ENCODE measurements around the gene NAGA. TPM values are rescaled to one million over a fixed set of nuclear protein-coding genes. Genes with fewer than 3 reads are reported as not detected.
"Not testable (repeated sequence)": the region's sequence is repeated elsewhere in the genome, so short reads cannot be mapped to it uniquely, and the experiment has no call there.

Gene NAGA
- total and polyA plus RNA-seq, 9 donors = 15.1 to 28.7 (median 22.0) TPM

- Histone ChIP-seq H3K4me1 (ENCODE audit: control insufficient read depth, insufficient read depth, low read length) (peaks cover 45% of the 10 kb centered on the region), H3K27me3 (ENCODE audit: control insufficient read depth, insufficient read depth, low read length) (no peaks in the 10 kb centered on the region), H3K9me3 (replicated peaks; ENCODE audit: control insufficient read depth, low read depth, low read length) (no peaks in the 10 kb centered on the region), H3K27ac (ENCODE audit: low read length) (peak overlapping the region; percentile 17), H3K36me3 (ENCODE audit: control insufficient read depth, insufficient read depth, low read length) (peaks cover 32% of the 10 kb centered on the region), H3K4me3 (ENCODE audit: low read length) (no peak overlapping the region)
- no peak for DNase-seq
- WGBS (ENCODE audit: insufficient coverage) = 77% methylated on average over 20 of the region's 20 CpGs
Measured at GRCh38 chr22:42076764-42077485, 6.3 kb upstream of the NAGA start.

- peak; percentile 33 for DNase-seq
- WGBS (ENCODE audit: insufficient coverage) = 59% methylated on average over 4 of the region's 9 CpGs
- Histone ChIP-seq H3K27me3 (ENCODE audit: control insufficient read depth, insufficient read depth, low read length) (no peaks in the 10 kb centered on the region), H3K4me3 (ENCODE audit: low read length) (peak overlapping the region; percentile 78), H3K27ac (ENCODE audit: low read length) (peak overlapping the region; percentile 93), H3K4me1 (ENCODE audit: control insufficient read depth, insufficient read depth, low read length) (peaks cover 54% of the 10 kb centered on the region), H3K9me3 (replicated peaks; ENCODE audit: control insufficient read depth, low read depth, low read length) (no peaks in the 10 kb centered on the region), H3K36me3 (ENCODE audit: control insufficient read depth, insufficient read depth, low read length) (peaks cover 27% of the 10 kb centered on the region)
Measured at GRCh38 chr22:42074846-42075676, 4.4 kb upstream of the NAGA start.

GRCh38 chr22:42074132-42074811 is 3.7 kb upstream of the NAGA start, which contains the start of gene PHETA2:
Gene PHETA2, plus strand, starts transcription at chr22:42074248. Its CDS starts 3,046 bp downstream, at chr22:42077294.
- Histone ChIP-seq H3K36me3 (ENCODE audit: control insufficient read depth, insufficient read depth, low read length) (peaks cover 27% of the 10 kb centered on the region), H3K27me3 (ENCODE audit: control insufficient read depth, insufficient read depth, low read length) (no peaks in the 10 kb centered on the region), H3K4me1 (ENCODE audit: control insufficient read depth, insufficient read depth, low read length) (peaks cover 62% of the 10 kb centered on the region), H3K9me3 (replicated peaks; ENCODE audit: control insufficient read depth, low read depth, low read length) (no peaks in the 10 kb centered on the region), H3K27ac (ENCODE audit: low read length) (peak within 1 kb of the TSS; percentile 93), H3K4me3 (ENCODE audit: low read length) (peak within 1 kb of the TSS; percentile 78)
- DNase-seq = peak; percentile 83
- WGBS (ENCODE audit: insufficient coverage) = under 1% methylated on average over 40 of the region's 55 CpGs

- peak; percentile 32 for DNase-seq
- WGBS (ENCODE audit: insufficient coverage) = 32% methylated on average over 10 of the region's 14 CpGs
- Histone ChIP-seq H3K4me1 (ENCODE audit: control insufficient read depth, insufficient read depth, low read length) (peaks cover 56% of the 10 kb centered on the region), H3K4me3 (ENCODE audit: low read length) (peak overlapping the region; percentile 78), H3K27ac (ENCODE audit: low read length) (peak overlapping the region; percentile 93), H3K27me3 (ENCODE audit: control insufficient read depth, insufficient read depth, low read length) (no peaks in the 10 kb centered on the region), H3K36me3 (ENCODE audit: control insufficient read depth, insufficient read depth, low read length) (peaks cover 27% of the 10 kb centered on the region), H3K9me3 (replicated peaks; ENCODE audit: control insufficient read depth, low read depth, low read length) (no peaks in the 10 kb centered on the region)
Measured at GRCh38 chr22:42073621-42074041, 3.0 kb upstream of the NAGA start.

GRCh38 chr22:42072606-42073330 is 2.2 kb upstream of the NAGA start:
- WGBS (ENCODE audit: insufficient coverage) = 77% methylated on average over 8 of the region's 8 CpGs
- Histone ChIP-seq H3K4me1 (ENCODE audit: control insufficient read depth, insufficient read depth, low read length) (peaks cover 47% of the 10 kb centered on the region), H3K9me3 (replicated peaks; ENCODE audit: control insufficient read depth, low read depth, low read length) (no peaks in the 10 kb centered on the region), H3K27me3 (ENCODE audit: control insufficient read depth, insufficient read depth, low read length) (no peaks in the 10 kb centered on the region), H3K4me3 (ENCODE audit: low read length) (no peak overlapping the region), H3K27ac (ENCODE audit: low read length) (no peak overlapping the region), H3K36me3 (ENCODE audit: control insufficient read depth, insufficient read depth, low read length) (peaks cover 27% of the 10 kb centered on the region)
- DNase-seq = no peak

GRCh38 chr22:42071508-42071907 is 896 bp upstream of the NAGA start:
- not testable (repeated sequence) for H3K9me3 ChIP-seq (replicated peaks; ENCODE audit: control insufficient read depth, low read depth, low read length); DNase-seq; H3K27me3 ChIP-seq (ENCODE audit: control insufficient read depth, insufficient read depth, low read length)
- H3K36me3 ChIP-seq (ENCODE audit: control insufficient read depth, insufficient read depth, low read length) = peaks cover 26% of the 10 kb centered on the region
- peaks cover 42% of the 10 kb centered on the region for H3K4me1 ChIP-seq (ENCODE audit: control insufficient read depth, insufficient read depth, low read length)
- H3K4me3 ChIP-seq (ENCODE audit: low read length) = peak overlapping the region; percentile 57
- peak overlapping the region; percentile 93 for H3K27ac ChIP-seq (ENCODE audit: low read length)
- WGBS (ENCODE audit: insufficient coverage) = 55% methylated on average over 6 of the region's 7 CpGs

- peak; percentile 71 for DNase-seq
- Histone ChIP-seq H3K27me3 (ENCODE audit: control insufficient read depth, insufficient read depth, low read length) (no peaks in the 10 kb centered on the region), H3K36me3 (ENCODE audit: control insufficient read depth, insufficient read depth, low read length) (peaks cover 30% of the 10 kb centered on the region), H3K9me3 (replicated peaks; ENCODE audit: control insufficient read depth, low read depth, low read length) (no peaks in the 10 kb centered on the region), H3K4me3 (ENCODE audit: low read length) (peak overlapping the region; percentile 57), H3K27ac (ENCODE audit: low read length) (peak overlapping the region; percentile 93), H3K4me1 (ENCODE audit: control insufficient read depth, insufficient read depth, low read length) (peaks cover 34% of the 10 kb centered on the region)
- 4% methylated on average over 12 of the region's 19 CpGs for WGBS (ENCODE audit: insufficient coverage)
Measured at GRCh38 chr22:42069801-42070516, 653 bp downstream of the NAGA start.

GRCh38 chr22:42068291-42068690 is 2.3 kb downstream of the NAGA start:
- Histone ChIP-seq H3K36me3 (ENCODE audit: control insufficient read depth, insufficient read depth, low read length) (peaks cover 36% of the 10 kb centered on the region), H3K9me3 (replicated peaks; ENCODE audit: control insufficient read depth, low read depth, low read length) (no peaks in the 10 kb centered on the region), H3K4me3 (ENCODE audit: low read length) (no peak overlapping the region), H3K4me1 (ENCODE audit: control insufficient read depth, insufficient read depth, low read length) (peaks cover 19% of the 10 kb centered on the region), H3K27ac (ENCODE audit: low read length) (no peak overlapping the region), H3K27me3 (ENCODE audit: control insufficient read depth, insufficient read depth, low read length) (no peaks in the 10 kb centered on the region)
- WGBS (ENCODE audit: insufficient coverage) = 78% methylated on average over 4 of the region's 4 CpGs
- no peak for DNase-seq

GRCh38 chr22:42067671-42068251 is 2.9 kb downstream of the NAGA start:
- DNase-seq = no peak
- Histone ChIP-seq H3K9me3 (replicated peaks; ENCODE audit: control insufficient read depth, low read depth, low read length) (no peaks in the 10 kb centered on the region), H3K4me1 (ENCODE audit: control insufficient read depth, insufficient read depth, low read length) (peaks cover 19% of the 10 kb centered on the region), H3K36me3 (ENCODE audit: control insufficient read depth, insufficient read depth, low read length) (peaks cover 39% of the 10 kb centered on the region), H3K4me3 (ENCODE audit: low read length) (no peak overlapping the region), H3K27me3 (ENCODE audit: control insufficient read depth, insufficient read depth, low read length) (no peaks in the 10 kb centered on the region), H3K27ac (ENCODE audit: low read length) (no peak overlapping the region)
- 91% methylated on average over 12 of the region's 14 CpGs for WGBS (ENCODE audit: insufficient coverage)
